Smooth muscle cell of the brain vasculature (primary cell): ENCODE data around the gene CORO2A.
"Not testable (repeated sequence)": the region's sequence is repeated elsewhere in the genome, so short reads cannot be mapped to it uniquely, and the experiment has no call there.

Experiments
- DNase-seq: peaks from one replicate; pipeline ENCODE4 v3.0.0-alpha.2; 2012; ENCODE audit warnings: low read depth, low spot score

CORO2A gene

DNA sequence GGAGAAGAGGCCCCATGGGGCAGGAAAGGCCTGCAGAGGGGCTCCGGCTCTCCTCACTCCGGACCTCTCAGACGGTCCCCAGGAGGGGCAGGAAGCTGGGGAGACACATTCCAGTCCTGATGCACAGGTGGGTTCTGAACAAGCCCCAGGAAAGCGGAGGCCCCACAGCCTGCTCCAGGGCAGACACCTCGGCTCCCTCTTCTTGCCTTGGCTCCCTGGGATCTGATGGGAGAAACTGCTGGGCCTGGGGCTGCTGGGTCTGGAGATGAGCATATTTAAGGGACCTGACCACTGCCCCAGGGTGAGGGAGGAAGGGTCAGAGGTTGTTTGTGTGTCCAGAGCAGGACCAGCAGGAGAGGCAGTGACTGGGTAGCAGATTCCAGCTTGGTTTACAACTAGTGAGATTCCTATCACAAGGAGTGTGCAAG, 1.2 kb downstream of the CORO2A start:
- no peak for DNase-seq

- DNase-seq, result no peak
These were observed 1.7 kb downstream of the CORO2A start for GRCh38 chr9:98190757-98191105.

DNA sequence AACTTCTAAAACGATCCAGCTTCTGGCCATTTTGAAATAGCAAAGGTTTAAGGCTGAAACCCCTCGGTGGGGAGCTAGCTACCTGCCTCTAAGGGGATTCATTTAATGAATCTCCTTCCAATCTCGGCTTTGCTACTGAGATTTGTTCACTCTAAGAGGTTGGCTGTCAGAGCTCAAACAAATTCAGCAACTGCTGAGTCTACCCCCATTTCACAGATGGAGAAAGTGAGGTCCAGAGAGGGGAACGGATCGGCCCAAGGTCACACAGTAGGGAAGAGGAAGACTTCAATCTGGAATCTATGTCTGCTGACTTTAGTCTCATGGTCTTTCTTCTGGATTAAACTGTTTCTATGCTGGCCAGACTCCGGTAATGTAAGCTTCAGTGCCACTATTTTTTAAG, 3.0 kb downstream of the CORO2A start:
- no peak for DNase-seq

DNA sequence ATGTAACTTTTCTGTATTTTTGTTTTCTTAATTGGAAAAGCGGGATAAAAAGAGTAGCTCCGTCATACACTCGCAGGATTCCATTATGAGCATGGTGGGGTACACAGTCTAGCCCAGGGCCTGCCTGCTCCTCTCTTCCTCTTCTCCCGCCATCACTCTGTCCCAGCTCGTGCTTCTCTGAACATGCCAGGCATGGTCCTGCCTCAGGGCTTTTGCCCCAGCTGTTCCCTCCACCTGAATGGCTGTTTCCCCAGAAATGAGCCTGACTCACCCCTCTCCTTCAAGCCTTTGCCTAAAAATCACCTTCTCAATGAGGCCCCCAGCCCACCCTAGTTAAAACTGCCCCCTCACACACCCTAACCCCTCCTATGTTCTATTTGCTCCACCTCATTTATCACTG, 4.5 kb downstream of the CORO2A start:
- no peak for DNase-seq

- DNase-seq, result no peak
These were observed 6.2 kb downstream of the CORO2A start for GRCh38 chr9:98186236-98186635.

DNA sequence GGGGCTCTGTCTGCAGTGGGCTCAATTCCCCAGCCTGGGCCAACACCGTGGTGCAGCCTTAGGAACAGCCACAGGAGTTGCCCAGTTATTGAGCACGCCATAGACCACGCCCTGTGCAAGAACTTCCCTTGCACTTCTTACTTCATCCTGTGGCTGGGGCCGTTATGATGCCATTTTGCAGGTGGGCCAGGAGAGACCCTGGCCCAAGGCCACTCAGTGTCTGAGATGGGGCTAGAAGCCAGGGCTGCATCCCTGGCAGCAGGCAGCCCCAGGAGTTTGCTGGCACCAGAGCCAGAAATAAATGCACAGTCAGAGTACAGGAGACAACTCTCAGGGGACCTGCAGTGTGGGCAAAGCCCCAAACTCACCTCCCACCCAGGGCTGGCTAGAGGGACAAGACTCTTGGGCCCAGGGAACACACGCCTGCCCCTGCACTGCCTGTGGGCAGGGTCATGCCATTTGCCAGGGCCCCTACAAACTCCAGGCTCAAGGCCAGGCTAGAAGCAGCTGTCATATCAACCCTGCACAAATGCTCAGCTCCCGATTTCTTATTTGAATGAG, 6.7 kb downstream of the CORO2A start:
- DNase-seq, result no peak

- DNase-seq, result no peak
These were observed 7.3 kb downstream of the CORO2A start for GRCh38 chr9:98185021-98185567.

DNA sequence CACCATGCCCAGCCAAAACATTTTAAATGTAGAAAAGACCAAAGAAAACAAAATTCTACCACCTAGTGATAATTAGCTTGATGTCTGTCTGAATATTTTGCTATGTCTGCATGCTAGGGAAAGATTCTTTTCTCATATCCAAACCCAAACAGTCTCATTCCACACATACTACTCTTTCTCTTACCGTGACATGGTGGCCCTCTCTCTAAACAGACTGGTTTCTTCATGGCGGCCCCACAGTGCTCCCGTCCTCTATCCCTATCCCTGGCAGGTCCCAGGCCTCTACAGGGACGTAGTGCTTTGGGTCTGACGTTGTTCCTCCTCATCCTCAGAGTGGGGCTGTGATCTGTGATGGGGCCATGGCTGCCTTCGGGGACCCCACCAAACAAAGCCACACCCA, 8.1 kb downstream of the CORO2A start:
- no peak for DNase-seq

DNA sequence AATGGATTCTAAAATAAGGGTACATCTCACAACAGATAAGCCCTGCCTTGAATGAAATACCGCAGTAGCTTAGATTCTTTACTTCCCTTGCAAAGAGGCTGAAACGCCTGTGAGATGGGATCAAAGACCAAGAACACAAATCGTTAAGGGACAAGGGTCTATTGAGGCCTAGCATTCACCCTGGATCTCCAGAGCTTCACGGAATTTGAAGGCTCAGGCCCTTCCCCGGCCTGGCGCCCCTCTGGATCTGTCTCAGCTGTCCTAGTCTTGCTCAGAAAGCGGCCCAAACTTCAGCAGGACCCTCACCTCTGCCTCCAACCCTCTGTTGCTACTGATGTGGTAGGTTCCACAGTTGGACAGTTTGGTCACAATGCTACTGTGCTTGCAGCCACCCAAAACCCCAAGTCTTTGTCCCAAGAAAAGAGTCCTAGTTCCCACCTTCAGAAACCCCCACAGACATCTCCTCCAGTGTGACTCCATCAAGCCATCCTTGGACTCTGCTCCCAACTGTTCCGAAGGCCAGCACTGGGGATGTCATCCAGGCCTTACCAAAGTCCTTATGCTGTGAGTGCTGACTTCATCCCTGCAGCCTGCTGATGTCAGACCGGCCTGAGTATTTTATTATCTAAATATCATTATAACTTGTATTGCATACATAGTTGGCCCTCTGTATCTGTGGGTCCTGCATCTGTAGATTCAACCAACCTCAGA, 9.4 kb downstream of the CORO2A start:
- DNase-seq, result no peak

GRCh38 chr9:98182069-98182820, 10.2 kb downstream of the CORO2A start:
- no peak for DNase-seq

DNA sequence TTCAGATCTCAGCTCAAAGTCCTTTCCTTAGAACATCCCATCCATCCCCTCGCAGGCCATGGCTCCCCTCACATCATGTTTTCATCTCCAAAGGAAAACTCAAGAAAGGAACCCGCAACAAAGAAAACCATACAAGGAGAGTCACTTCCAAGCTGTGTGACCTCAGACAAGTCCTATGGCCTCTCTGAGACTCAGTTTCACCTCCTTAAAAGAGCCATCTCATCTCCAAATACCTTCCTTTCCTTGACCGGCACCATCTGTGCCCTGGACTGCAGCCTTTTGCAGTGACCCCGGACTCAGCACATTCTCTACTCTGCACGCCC, 10.7 kb downstream of the CORO2A start:
- DNase-seq, result no peak

- no peak for DNase-seq
These were observed 11.4 kb downstream of the CORO2A start for GRCh38 chr9:98180996-98181395.

DNA sequence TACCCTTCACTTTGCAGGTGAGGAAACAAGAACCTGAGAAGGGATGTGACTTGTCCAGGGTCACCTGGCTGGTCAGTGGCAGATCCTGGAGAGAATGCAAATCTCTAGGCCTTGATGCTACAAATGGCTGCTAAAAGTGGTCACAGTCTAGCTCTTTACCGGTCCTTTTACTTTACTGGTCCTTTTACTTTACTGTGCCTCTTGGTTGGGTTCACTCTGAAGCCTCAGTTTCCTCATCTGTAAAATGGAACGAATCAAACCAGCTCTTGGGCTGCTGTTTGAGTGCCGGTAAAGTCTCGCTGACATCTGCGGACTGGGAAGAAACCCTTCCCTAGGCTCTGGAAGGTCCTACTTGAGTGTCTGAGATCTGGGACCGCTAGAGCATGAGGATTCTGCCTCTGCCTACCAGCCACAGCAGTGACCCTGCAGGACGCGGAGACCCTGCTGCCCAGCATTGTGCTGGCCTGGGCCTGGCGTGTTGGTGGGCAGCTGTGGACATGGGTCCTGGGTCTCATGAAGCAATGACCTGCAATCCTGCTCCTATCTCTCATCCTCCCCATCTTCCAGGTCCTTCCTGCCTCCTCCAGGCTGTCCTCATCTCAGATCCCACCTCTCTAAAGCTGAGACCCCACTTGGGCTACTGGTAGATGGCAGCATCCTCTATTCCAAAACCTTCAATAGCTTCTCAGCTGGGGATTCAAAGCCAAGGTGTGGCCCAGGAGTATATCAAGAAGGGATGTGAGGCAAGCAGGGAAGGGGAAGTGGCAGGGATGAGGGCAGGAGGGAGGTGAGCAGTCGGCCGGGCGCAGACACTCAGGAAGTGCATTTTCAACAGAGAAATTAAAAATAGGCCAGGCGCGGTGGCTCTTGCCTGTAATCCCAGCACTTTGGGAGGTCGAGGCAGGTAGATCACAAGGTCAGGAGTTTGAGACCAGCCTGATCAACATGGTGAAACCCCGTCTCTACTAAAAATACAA, 13.3 kb downstream of the CORO2A start:
- DNase-seq, result no peak

DNA sequence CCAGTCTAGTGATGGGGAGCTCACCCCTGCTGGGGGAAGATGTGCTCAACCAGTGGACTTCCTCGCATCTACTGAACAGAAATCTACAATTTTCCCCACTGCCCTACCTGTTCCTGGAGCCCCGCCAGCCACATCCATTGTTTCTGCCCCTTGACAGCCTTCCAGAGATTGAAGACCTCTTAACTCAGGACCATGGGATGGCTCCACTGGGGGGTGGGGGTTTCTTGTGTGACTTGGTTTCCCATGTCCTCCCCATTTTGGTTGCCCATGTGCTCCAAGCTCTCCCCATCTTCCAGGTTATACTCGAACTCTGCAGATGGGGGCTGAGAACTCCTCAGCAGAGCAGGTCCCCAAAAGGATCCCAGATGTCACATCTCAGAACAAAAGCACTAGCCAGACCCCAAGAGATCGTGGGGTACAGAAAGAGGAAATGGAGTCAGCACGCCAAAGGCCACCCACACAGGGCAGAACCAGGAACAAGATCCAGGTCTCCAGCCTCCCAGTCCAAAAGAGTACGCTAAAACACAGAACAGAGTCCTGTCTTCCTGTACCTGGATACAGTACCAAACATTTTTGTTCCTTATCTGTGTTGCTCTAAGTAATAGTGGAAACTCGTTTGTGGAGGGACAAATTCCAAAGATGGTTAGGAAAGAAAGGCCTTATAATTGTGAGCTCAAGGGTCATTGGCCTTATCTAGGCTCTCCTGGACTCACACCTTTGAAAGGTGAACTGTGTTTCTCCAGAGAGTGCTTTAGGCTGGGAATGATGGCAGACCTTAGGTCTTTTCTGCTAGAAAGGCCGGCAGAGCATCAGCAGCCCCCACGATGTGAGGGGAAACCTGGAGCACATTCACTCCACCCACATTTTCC, 15.8 kb downstream of the CORO2A start:
- DNase-seq, result no peak

- DNase-seq, result no peak
These were observed 16.7 kb downstream of the CORO2A start for GRCh38 chr9:98175762-98176161.

GRCh38 chr9:98175028-98175569, 17.3 kb downstream of the CORO2A start:
- DNase-seq, result no peak

- not testable (repeated sequence) for DNase-seq
These were observed 17.9 kb downstream of the CORO2A start for GRCh38 chr9:98174502-98174918.

- DNase-seq, result no peak
These were observed 19.3 kb downstream of the CORO2A start for GRCh38 chr9:98173181-98173580.

- DNase-seq, result no peak
These were observed 19.8 kb downstream of the CORO2A start for GRCh38 chr9:98172604-98173003.

- DNase-seq, result no peak
These were observed 21.1 kb downstream of the CORO2A start for GRCh38 chr9:98171176-98171925.
